Measurements from ENCODE around the gene LGR5. TPM values are rescaled to one million over a fixed set of nuclear protein-coding genes. Genes with fewer than 3 reads are reported as not detected.

The LGR5 gene
- total and polyA plus RNA-seq, 9 of the 15 experiments (the other 6 are each of a cell fraction or from before 2014, with no cell fraction given): not detected

DNA sequence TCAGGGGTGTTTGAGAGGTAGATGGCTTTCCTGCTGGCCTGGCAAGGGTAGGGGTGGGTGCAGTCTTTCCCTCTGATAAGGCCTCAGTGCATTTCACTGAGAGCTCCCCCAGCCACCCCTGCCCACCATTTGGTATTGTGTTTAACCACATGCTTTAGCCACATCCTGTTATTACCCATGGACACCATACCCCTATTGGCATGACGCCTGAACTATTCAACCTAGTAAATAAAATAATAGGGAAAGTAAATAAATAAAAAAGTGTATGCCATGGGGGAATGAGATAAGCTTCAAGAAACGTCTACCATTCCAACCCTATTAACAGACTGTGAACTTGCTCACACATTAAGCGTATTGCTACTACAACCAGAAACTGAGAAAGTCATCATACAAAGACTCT, 7.6 kb upstream of the LGR5 start:
- no peak overlapping the region for H3K27ac ChIP-seq (ENCODE audit: extremely low read depth, low read depth, low read length)
- no peaks in the 10 kb centered on the region for H3K9me1 ChIP-seq (ENCODE audit: control insufficient read depth, insufficient read depth, low read length)
- no peaks in the 10 kb centered on the region; a peak in 1 of 5 replicates for H3K27me3 ChIP-seq (ENCODE audit: control insufficient read depth in 2 of 2, insufficient read depth in 2 of 2, low read length in 2 of 2)
- no peaks in the 10 kb centered on the region for H3K79me2 ChIP-seq (ENCODE audit: control insufficient read depth, insufficient read depth, low read length)
- no peak overlapping the region for H3K4me2 ChIP-seq (ENCODE audit: insufficient read depth, low read length)
- in situ Hi-C loops (cut with MboI): no loop called here
- H4K20me1 ChIP-seq (replicated peaks; ENCODE audit: control insufficient read depth, insufficient read depth, low read length): no peaks in the 10 kb centered on the region
- H2AFZ ChIP-seq (ENCODE audit: low read depth, low read length): no peak overlapping the region
- ChIA-PET POLR2A (no interaction called here), CTCF (ENCODE audit: low intra/inter-chr PET ratio) (no interaction called here)
- 0 out of 2 replicates have a peak, but pooled peaks cover 2% of the 10 kb centered on the region for H3K9me3 ChIP-seq (replicated peaks; ENCODE audit: control insufficient read depth, insufficient read depth, low read depth, low read length)
- H3K4me1 ChIP-seq (replicated peaks in 1 of 2; ENCODE audit: control insufficient read depth in 2 of 2, insufficient read depth in 2 of 2, low read length in 2 of 2): no peaks in the 10 kb centered on the region
- FAIRE-seq (no peak), DNase-seq (ENCODE audit: extremely low read depth in 1 of 4, low spot score in 3 of 4) (no peak), ATAC-seq (no peak)
- 2% methylated on average over 3 of the region's 3 CpGs for WGBS (ENCODE audit: insufficient coverage, low coverage, missing lambda C conversion rate)
- no peak overlapping the region for H3K4me3 ChIP-seq
- intact Hi-C loops (cut with micrococcal nuclease): no loop called here
- H3K9ac ChIP-seq (ENCODE audit: insufficient read depth in 1 of 2, low read depth in 2 of 2, low read length in 2 of 2): no peak overlapping the region
- no peaks in the 10 kb centered on the region for H3K36me3 ChIP-seq (ENCODE audit: control insufficient read depth, insufficient read depth, low read length)
- BruUV-seq (replicated peaks): no TSS peak
- TF ChIP-seq RAD21 (CRISPR knock-in tag; conservative IDR thresholded peaks at IDR 0.05 in 1 of 2, IDR thresholded peaks at IDR 0.05 in 1 of 2): no peak
- no peak for TF ChIP-seq DPF2 (IDR thresholded peaks at IDR 0.05)
- no peak for TF ChIP-seq CTCF (IDR thresholded peaks at IDR 0.05 in 2 of 3, conservative IDR thresholded peaks at IDR 0.05 in 1 of 3; ENCODE audit: insufficient read depth in 2 of 3, low read depth in 1 of 3, low read length in 3 of 3)
- no peak for TF ChIP-seq SMARCE1 (IDR thresholded peaks at IDR 0.05)
- no peak for TF ChIP-seq MXI1 (IDR thresholded peaks at IDR 0.05; ENCODE audit: low read depth, low read length)
- TF ChIP-seq ARID3A (IDR thresholded peaks at IDR 0.05; ENCODE audit: borderline replicate concordance, low read depth, low read length): no peak
- no peak for TF ChIP-seq RBM25 (IDR thresholded peaks at IDR 0.05; ENCODE audit: low read depth, low read length, severe bottlenecking)
- TF ChIP-seq ZNF347 (CRISPR knock-in tag; IDR thresholded peaks at IDR 0.05; ENCODE audit: low read depth): no peak
- TF ChIP-seq, protein P1, sequence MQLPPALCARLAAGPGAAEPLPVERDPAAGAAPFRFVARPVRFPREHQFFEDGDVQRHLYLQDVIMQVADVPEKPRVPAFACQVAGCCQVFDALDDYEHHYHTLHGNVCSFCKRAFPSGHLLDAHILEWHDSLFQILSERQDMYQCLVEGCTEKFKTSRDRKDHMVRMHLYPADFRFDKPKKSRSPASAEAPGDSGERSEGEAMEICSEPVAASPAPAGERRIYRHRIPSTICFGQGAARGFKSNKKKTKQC (CRISPR knock-in tag; IDR thresholded peaks at IDR 0.05): no peak
- TF ChIP-seq, protein P2, sequence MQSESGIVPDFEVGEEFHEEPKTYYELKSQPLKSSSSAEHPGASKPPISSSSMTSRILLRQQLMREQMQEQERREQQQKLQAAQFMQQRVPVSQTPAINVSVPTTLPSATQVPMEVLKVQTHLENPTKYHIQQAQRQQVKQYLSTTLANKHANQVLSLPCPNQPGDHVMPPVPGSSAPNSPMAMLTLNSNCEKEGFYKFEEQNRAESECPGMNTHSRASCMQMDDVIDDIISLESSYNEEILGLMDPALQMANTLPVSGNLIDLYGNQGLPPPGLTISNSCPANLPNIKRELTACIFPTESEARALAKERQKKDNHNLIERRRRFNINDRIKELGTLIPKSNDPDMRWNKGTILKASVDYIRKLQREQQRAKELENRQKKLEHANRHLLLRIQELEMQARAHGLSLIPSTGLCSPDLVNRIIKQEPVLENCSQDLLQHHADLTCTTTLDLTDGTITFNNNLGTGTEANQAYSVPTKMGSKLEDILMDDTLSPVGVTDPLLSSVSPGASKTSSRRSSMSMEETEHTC (IDR thresholded peaks at IDR 0.05): no peak
- TF ChIP-seq MEF2D (tag; conservative IDR thresholded peaks at IDR 0.05; ENCODE audit: low read depth): no peak

Measured in K562 (cell line).